BE2C (cell line): ENCODE data around the gene PHF20.

Experiments
- DNase-seq: peaks from one replicate; pipeline ENCODE4 v3.0.0-alpha.2; 2020
- H3K27me3 ChIP-seq: fragments of 250-450 bp; sonication (Bioruptor Pico); 2 replicates; pipeline ENCODE4 v1.5.1; 2020; ENCODE audit warnings: mild to moderate bottlenecking
- H3K36me3 ChIP-seq: fragments of 250-450 bp; sonication (Bioruptor Pico); 2 replicates; pipeline ENCODE4 v1.5.1; 2020; ENCODE audit warnings: mild to moderate bottlenecking
- H3K4me1 ChIP-seq: fragments of 250-450 bp; sonication (Bioruptor Pico); 2 replicates; pipeline ENCODE4 v1.5.1; 2020
- H3K4me3 ChIP-seq: 2 replicates; pipeline ENCODE4 v1.5.1; 2011; ENCODE audit warnings: low read depth, low read length
- H3K9me3 ChIP-seq: fragments of 250-450 bp; sonication (Bioruptor Pico); 2 replicates; pipeline ENCODE4 v1.5.1; 2020
- TF ChIP-seq, protein P1 (sequence below): IDR thresholded peaks from 2 replicates; pipeline ENCODE4 v1.5.1; 2012; ENCODE audit warnings: mild to moderate bottlenecking, low read depth, low read length

The PHF20 gene

DNA sequence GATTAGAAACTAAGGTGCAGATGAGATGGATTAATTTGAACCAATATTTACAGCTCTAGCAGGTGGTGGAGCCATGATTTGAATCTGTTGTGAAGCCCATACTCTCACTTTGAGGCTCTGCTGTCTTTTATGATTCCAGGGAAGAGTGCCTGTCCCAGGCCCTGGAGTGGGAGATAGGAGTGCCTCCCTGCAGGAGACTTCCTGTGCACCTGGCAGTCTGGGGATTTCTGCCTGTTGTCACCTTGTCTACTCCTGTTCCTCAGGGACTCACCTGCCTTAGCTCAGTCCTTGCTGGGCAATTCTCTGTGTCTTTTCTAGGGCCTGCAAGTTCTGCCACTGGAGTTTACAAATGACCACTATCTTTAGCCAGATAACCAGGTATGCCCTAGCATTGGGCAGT lies 136.2 kb downstream of the PHF20 start:
- DNase-seq = no peak
- no peak overlapping the region for H3K4me3 ChIP-seq
- no peaks in the 10 kb centered on the region for H3K27me3 ChIP-seq
- TF ChIP-seq, protein P1, sequence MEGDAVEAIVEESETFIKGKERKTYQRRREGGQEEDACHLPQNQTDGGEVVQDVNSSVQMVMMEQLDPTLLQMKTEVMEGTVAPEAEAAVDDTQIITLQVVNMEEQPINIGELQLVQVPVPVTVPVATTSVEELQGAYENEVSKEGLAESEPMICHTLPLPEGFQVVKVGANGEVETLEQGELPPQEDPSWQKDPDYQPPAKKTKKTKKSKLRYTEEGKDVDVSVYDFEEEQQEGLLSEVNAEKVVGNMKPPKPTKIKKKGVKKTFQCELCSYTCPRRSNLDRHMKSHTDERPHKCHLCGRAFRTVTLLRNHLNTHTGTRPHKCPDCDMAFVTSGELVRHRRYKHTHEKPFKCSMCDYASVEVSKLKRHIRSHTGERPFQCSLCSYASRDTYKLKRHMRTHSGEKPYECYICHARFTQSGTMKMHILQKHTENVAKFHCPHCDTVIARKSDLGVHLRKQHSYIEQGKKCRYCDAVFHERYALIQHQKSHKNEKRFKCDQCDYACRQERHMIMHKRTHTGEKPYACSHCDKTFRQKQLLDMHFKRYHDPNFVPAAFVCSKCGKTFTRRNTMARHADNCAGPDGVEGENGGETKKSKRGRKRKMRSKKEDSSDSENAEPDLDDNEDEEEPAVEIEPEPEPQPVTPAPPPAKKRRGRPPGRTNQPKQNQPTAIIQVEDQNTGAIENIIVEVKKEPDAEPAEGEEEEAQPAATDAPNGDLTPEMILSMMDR = no peak
- H3K36me3 ChIP-seq = peaks cover 8% of the 10 kb centered on the region; the same call in 1 of the 2 replicates
- H3K9me3 ChIP-seq = no peaks in the 10 kb centered on the region
- peaks cover 3% of the 10 kb centered on the region; the same call in 1 of the 2 replicates for H3K4me1 ChIP-seq

DNA sequence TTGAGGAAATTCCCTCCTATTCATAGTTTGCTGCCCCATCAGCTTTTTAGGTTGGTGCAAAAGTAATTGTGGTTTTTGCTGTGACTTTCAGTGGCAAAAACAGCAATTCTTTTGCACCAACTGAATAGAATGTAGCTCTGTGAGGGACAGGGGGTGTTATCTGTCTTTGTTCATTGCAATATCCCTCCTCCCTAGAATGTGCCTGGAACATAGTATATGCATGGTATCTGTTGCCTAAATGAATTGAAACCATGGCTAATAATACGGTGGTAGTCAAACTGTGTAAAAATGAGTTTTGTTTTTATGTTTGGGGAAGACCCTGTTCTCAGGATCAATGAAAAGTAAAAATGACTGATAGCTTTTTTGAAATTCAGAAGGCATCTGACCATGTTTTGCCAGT lies 137.4 kb downstream of the PHF20 start:
- Histone ChIP-seq H3K4me3 (no peak overlapping the region), H3K9me3 (no peaks in the 10 kb centered on the region), H3K27me3 (no peaks in the 10 kb centered on the region), H3K36me3 (peaks cover 10% of the 10 kb centered on the region), H3K4me1 (peaks cover 3% of the 10 kb centered on the region; the same call in 1 of the 2 replicates)
- TF ChIP-seq, protein P1 = no peak
- no peak for DNase-seq

DNA sequence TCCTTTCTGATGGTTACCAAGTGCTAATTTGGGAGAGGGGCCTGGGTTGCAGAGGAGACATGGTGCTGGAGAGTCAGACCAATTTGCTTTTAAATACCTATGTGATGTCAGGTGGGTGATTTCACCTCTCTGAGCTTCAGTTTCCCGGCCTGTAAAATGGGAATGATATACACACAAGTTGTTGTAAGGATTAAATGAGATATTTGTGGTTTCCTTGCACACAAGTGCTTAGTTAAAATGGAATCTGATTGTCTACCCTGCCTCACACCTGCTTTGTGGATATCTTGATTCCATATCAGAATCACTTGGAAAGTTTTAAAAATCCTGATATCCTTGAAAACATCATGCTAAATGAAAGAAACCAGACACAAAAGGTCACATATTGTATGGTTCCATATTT lies 138.0 kb downstream of the PHF20 start:
- no peak overlapping the region for H3K4me3 ChIP-seq
- TF ChIP-seq, protein P1 = no peak
- no peak for DNase-seq
- H3K36me3 ChIP-seq = peaks cover 14% of the 10 kb centered on the region
- H3K9me3 ChIP-seq = no peaks in the 10 kb centered on the region
- peaks cover 3% of the 10 kb centered on the region; the same call in 1 of the 2 replicates for H3K4me1 ChIP-seq
- H3K27me3 ChIP-seq = no peaks in the 10 kb centered on the region

DNA sequence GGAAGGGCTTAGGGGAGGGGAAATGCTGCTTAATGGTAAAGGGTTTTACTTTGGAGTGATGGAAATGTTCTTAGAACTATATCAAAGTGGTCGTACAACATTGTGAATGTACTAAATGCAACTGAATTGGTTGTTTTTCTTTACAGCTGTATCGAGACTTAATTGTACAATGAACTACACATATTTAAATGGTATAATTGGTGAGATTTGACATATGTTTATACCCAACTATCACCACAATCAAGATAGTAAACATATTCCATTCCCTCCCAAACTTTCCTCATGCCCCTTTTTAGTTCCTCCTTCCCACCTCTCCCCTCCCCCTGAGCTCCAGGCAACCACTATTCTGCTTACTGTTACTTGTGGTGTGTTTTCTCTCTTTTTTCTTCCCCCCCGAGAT lies 138.4 kb downstream of the PHF20 start:
- TF ChIP-seq, protein P1 = no peak
- no peak overlapping the region for H3K4me3 ChIP-seq
- H3K4me1 ChIP-seq = peaks cover 3% of the 10 kb centered on the region; the same call in 1 of the 2 replicates
- no peak for DNase-seq
- H3K27me3 ChIP-seq = no peaks in the 10 kb centered on the region
- peaks cover 11% of the 10 kb centered on the region for H3K36me3 ChIP-seq
- H3K9me3 ChIP-seq = no peaks in the 10 kb centered on the region

DNA sequence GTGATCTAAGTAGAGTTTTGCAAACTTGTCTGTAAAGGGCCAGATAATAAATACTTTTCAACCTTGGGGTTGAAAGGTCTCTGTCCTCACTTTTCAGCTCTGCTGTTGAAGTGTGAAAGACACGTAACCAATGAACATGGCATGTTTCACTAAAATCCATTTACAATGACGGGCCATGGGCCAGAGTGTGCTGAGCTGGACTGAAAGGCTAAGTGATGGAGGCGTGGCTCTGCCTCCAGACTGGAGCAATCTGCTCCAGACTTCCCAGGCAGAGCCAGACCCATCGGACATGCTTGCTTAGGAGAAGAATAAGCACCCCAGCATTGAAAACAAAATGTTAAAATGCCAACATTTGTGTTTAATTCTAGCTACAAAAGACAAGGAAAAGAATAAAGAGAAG lies 141.1 kb downstream of the PHF20 start:
- Histone ChIP-seq H3K9me3 (no peaks in the 10 kb centered on the region), H3K27me3 (no peaks in the 10 kb centered on the region), H3K4me3 (no peak overlapping the region), H3K4me1 (no peaks in the 10 kb centered on the region), H3K36me3 (peaks cover 24% of the 10 kb centered on the region)
- DNase-seq = no peak
- TF ChIP-seq, protein P1 = no peak

DNA sequence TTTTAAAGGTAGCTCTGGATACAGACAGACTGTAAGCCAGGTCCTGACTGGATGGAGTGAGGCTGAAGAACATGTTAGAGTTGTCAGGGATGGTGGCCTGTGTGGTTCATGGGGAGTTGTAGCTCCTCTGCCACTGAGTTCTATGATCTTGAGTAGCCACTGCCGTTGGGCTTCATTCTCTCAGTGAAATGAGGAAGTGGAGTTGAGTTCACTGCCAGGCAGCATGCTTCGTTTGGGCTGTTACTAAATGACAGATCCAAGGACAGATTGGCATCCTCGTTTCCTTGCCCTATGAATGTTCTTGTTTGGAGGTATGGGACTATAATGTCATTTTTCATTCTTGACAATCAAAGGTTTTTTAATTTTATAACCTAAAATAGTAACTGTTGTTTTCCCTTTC lies 145.3 kb downstream of the PHF20 start:
- no peaks in the 10 kb centered on the region for H3K4me1 ChIP-seq
- peaks cover 30% of the 10 kb centered on the region for H3K36me3 ChIP-seq
- H3K27me3 ChIP-seq = no peaks in the 10 kb centered on the region
- no peaks in the 10 kb centered on the region for H3K9me3 ChIP-seq
- no peak for DNase-seq
- no peak overlapping the region for H3K4me3 ChIP-seq
- TF ChIP-seq, protein P1 = no peak
